Esophagus squamous epithelium (tissue), 5 donors: Measurements from ENCODE around the gene POU2F1. TPM values are rescaled to one million over a fixed set of nuclear protein-coding genes. Genes with fewer than 3 reads are reported as not detected.
A peak's percentile ranks its signal among the peaks of the same experiment; 100 is the strongest.

Source experiments
- DNase-seq: peaks from one replicate; lab custom pipeline; 2025; lab: John Stamatoyannopoulos, UW
- H3K27ac ChIP-seq, 4 donors: fragments of 200-600 bp; sonication (generic); one replicate each; pipeline ENCODE4 v1.5.1; 2016 to 2019; ENCODE audit warnings: mild to moderate bottlenecking in 1 of 4
- H3K27me3 ChIP-seq, 4 donors: fragments of 200-600 bp; sonication (generic); 1 replicate in 3 of 4; 2 replicates in 1 of 4; pipeline versions ENCODE4 v1.5.1 to v1.6.0; 2017 to 2021; ENCODE audit warnings: antibody characterized with exemption in 1 of 4
- H3K36me3 ChIP-seq, 3 donors: fragments of 200-600 bp; sonication (generic); one replicate each; pipeline ENCODE4 v1.5.1; 2016 to 2019
- H3K4me1 ChIP-seq, 3 donors: fragments of 200-600 bp; sonication (generic); one replicate each; pipeline ENCODE4 v1.5.1; 2017 to 2019
- H3K4me3 ChIP-seq, 4 donors: fragments of 200-600 bp; sonication (generic); 1 replicate in 3 of 4; 2 replicates in 1 of 4; pipeline ENCODE4 v1.5.1; 2016 to 2019; ENCODE audit warnings: mild to moderate bottlenecking in 2 of 4, moderate library complexity in 1 of 4
- H3K9me3 ChIP-seq, 3 donors: fragments of 200-600 bp; sonication (generic); one replicate each; pipeline ENCODE4 v1.5.1; 2016 to 2019
- CTCF ChIP-seq, 6 experiments: fragments of 450-650 bp in 4 of 6; fragments of 200-600 bp in 2 of 6; sonication (generic) in 2 of 6; IDR thresholded peaks; one replicate each; pipeline ENCODE4 v1.5.1; 2016 to 2019; ENCODE audit warnings: antibody characterized with exemption in 6 of 6, mild to moderate bottlenecking in 4 of 6, moderate library complexity in 4 of 6
- POLR2A ChIP-seq, 4 donors: fragments of 450-650 bp; IDR thresholded peaks; one replicate each; pipeline ENCODE4 v1.6.1; 2017; ENCODE audit warnings: antibody characterized with exemption in 4 of 4, mild to moderate bottlenecking in 4 of 4, moderate library complexity in 3 of 4
- WGBS, 2 donors: methylation state at CpG; one replicate each; pipeline ENCODE4 v1.1.5; 2018; 5-methylcytosine and 5-hydroxymethylcytosine counted together
- intact Hi-C: fragments of 100-400 bp; cut with DNase I; formaldehyde crosslinking; loops from one replicate; pipeline ENCODE4 v1.15.0; 2022
- total RNA-seq, 4 donors: library from RNA; depleted of rRNA; stranded (reverse); fragments of >200 nt; gene quantifications; one replicate each; pipeline ENCODE4 v1.1.0, GENCODE V29; 2016
- donor health status: DM: yes; HTN: yes; CAD: no.

POU2F1 gene
- total RNA-seq, 4 donors from 2014 or later = 7.8 to 10.5 (median 9.2) TPM

- peaks cover 0 to 18% (median 0%) of the 10 kb centered on the region in 4 donors for H3K27me3 ChIP-seq
- TF ChIP-seq POLR2A (IDR thresholded peaks at IDR 0.05) (no peak), CTCF (IDR thresholded peaks at IDR 0.05) (no peak)
- intact Hi-C loops = loop anchor here (5.0 to 10.0 kb wide), 2 partner anchors 174 to 376 kb away; no protein-coding TSS in a partner anchor
- no peak overlapping the region for H3K27ac ChIP-seq
- 96 to 98% methylated on average over 2 to 3 of the region's 3 CpGs for WGBS, 2 donors
- DNase-seq = no peak
- no peaks in the 10 kb centered on the region for H3K9me3 ChIP-seq
- H3K36me3 ChIP-seq = no peaks in the 10 kb centered on the region
- H3K4me1 ChIP-seq = peaks cover 6 to 24% (median 9%) of the 10 kb centered on the region in 3 donors
- no peak overlapping the region for H3K4me3 ChIP-seq
Measured at GRCh38 chr1:167441222-167441621, 220.5 kb downstream of the POU2F1 start.

- Histone ChIP-seq H3K9me3 (no peaks in the 10 kb centered on the region), H3K36me3 (no peaks in the 10 kb centered on the region), H3K27me3 (peaks cover 0 to 18% (median 0%) of the 10 kb centered on the region in 4 donors), H3K27ac (peak overlapping the region in 1 of 4 donors; percentile 31), H3K4me3 (no peak overlapping the region), H3K4me1 (peaks cover 9 to 28% (median 11%) of the 10 kb centered on the region in 3 donors)
- DNase-seq = peak; percentile 29
- WGBS, 2 donors = 29 to 45% methylated on average over 5 to 10 of the region's 12 CpGs
- intact Hi-C loops = loop anchor here (5.0 to 10.0 kb wide), 2 partner anchors 175 to 377 kb away; no protein-coding TSS in a partner anchor
- TF ChIP-seq CTCF (IDR thresholded peaks at IDR 0.05) (peak; percentile 74 to 95 (median 89)), POLR2A (IDR thresholded peaks at IDR 0.05) (no peak)
Measured at GRCh38 chr1:167442142-167442848, 221.6 kb downstream of the POU2F1 start.

- H3K36me3 ChIP-seq = no peaks in the 10 kb centered on the region
- intact Hi-C loops = loop anchor here (5.0 to 10.0 kb wide), 2 partner anchors 176 to 378 kb away; no protein-coding TSS in a partner anchor
- H3K4me3 ChIP-seq = no peak overlapping the region
- peaks cover 9 to 34% (median 11%) of the 10 kb centered on the region in 3 donors for H3K4me1 ChIP-seq
- 76 to 80% methylated on average over 8 to 9 of the region's 9 CpGs for whole genome bisulfite sequencing, 2 donors
- H3K9me3 ChIP-seq = no peaks in the 10 kb centered on the region
- H3K27ac ChIP-seq = no peak overlapping the region
- TF ChIP-seq CTCF (IDR thresholded peaks at IDR 0.05) (no peak), POLR2A (IDR thresholded peaks at IDR 0.05) (no peak)
- no peak for DNase-seq
- peaks cover 0 to 17% (median 0%) of the 10 kb centered on the region in 4 donors for H3K27me3 ChIP-seq
Measured at GRCh38 chr1:167442854-167443565, 222.3 kb downstream of the POU2F1 start.

- no peaks in the 10 kb centered on the region for H3K9me3 ChIP-seq
- peaks cover 0 to 10% (median 0%) of the 10 kb centered on the region in 4 donors for H3K27me3 ChIP-seq
- 78 to 79% methylated on average over 5 of the region's 5 CpGs for WGBS, 2 donors
Measured at GRCh38 chr1:167443757-167444156, 223.1 kb downstream of the POU2F1 start.

More at GRCh38 chr1:167443757-167444156, 223.1 kb downstream of the POU2F1 start:
- intact Hi-C loops = loop anchor here (5.0 to 10.0 kb wide), 2 partner anchors 176 to 379 kb away; no protein-coding TSS in a partner anchor
- TF ChIP-seq CTCF (IDR thresholded peaks at IDR 0.05) = no peak
- TF ChIP-seq POLR2A (IDR thresholded peaks at IDR 0.05) = no peak
- H3K36me3 ChIP-seq = no peaks in the 10 kb centered on the region
- H3K4me3 ChIP-seq = no peak overlapping the region
- no peak for DNase-seq
- peaks cover 9 to 36% (median 11%) of the 10 kb centered on the region in 3 donors for H3K4me1 ChIP-seq
- no peak overlapping the region for H3K27ac ChIP-seq
